Measurements from ENCODE around the gene GSTA3.

Gene GSTA3

GRCh38 chr6:52908526-52908925 lies 972 bp downstream of the GSTA3 start:
- TF ChIP-seq FOXP2 (optimal IDR thresholded peaks at IDR 0.05; ENCODE audit: borderline replicate concordance, extremely low read depth, extremely low read length, insufficient read depth) (no peak), SIN3A (IDR thresholded peaks at IDR 0.05; ENCODE audit: borderline replicate concordance, insufficient read depth, low read length) (no peak), REST (IDR thresholded peaks at IDR 0.05; ENCODE audit: insufficient read depth in 1 of 2, low read depth in 2 of 2, low read length in 2 of 2) (no peak), TAF1 (IDR thresholded peaks at IDR 0.05; ENCODE audit: borderline replicate concordance, insufficient read depth, low read length) (no peak), POLR2AphosphoS5 (IDR thresholded peaks at IDR 0.05; ENCODE audit: low read depth, low read length) (no peak)

DNA sequence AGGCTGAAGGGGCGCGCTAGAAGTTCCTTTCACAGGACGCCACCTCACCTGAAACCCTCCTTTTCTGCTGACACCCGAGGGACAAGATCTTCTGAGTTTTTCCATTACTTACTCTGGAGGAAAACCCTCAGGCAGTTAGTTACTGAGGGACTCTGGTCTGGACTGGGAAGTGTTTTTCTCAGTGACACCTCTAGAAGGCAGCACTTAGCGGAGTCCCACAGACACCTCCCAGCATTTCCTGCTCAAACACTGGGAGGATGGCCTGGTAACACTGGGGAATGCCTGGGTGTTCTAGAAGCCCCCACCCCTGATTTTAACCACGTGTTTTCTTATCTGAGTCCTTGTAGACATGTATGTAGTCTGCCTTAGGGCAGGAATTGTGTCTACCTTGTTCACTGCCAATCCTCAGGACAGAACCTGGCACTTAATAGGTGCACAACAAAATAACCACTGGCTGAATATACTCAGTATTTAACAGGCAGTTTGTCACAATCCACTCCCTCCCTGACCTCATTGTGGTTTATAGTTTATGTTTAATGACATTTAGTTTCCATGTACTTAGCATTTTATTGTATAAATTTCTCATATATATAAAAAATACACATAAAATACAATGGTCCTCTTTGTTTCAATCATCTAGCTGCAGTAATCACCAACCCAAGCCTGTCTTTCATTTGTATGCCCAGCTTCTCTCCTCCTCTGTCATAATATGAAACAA lies 4.8 kb downstream of the GSTA3 start:
- no peak for TF ChIP-seq SIN3A (IDR thresholded peaks at IDR 0.05; ENCODE audit: borderline replicate concordance, insufficient read depth, low read length)
- no peak for TF ChIP-seq REST (IDR thresholded peaks at IDR 0.05; ENCODE audit: insufficient read depth in 1 of 2, low read depth in 2 of 2, low read length in 2 of 2)
- no peak for TF ChIP-seq POLR2AphosphoS5 (IDR thresholded peaks at IDR 0.05; ENCODE audit: low read depth, low read length)
- no peak for TF ChIP-seq FOXP2 (optimal IDR thresholded peaks at IDR 0.05; ENCODE audit: borderline replicate concordance, extremely low read depth, extremely low read length, insufficient read depth)
- no peak for TF ChIP-seq TAF1 (IDR thresholded peaks at IDR 0.05; ENCODE audit: borderline replicate concordance, insufficient read depth, low read length)

DNA sequence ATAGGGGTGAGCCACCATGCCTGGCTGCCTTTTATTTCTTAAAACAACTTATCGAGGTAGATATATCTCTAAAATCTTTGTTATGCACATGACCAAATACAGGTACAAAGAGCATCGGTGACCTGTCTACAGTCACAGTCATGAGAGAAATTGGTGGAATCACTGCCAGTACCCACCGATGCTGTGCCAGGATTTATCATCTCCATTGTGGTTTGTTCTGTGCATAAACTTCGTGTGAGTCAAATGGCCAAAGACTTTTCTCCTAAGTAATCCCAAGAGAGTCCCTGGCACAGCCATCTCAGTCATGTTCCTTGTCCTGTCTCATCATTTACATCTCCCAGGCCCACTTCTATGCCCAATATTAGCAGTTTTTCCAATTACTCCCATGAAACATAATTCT lies 9.0 kb downstream of the GSTA3 start:
- TF ChIP-seq FOXP2 (optimal IDR thresholded peaks at IDR 0.05; ENCODE audit: borderline replicate concordance, extremely low read depth, extremely low read length, insufficient read depth) (no peak), POLR2AphosphoS5 (IDR thresholded peaks at IDR 0.05; ENCODE audit: low read depth, low read length) (no peak), REST (IDR thresholded peaks at IDR 0.05; ENCODE audit: insufficient read depth in 1 of 2, low read depth in 2 of 2, low read length in 2 of 2) (no peak), SIN3A (IDR thresholded peaks at IDR 0.05; ENCODE audit: borderline replicate concordance, insufficient read depth, low read length) (no peak), TAF1 (IDR thresholded peaks at IDR 0.05; ENCODE audit: borderline replicate concordance, insufficient read depth, low read length) (no peak)

- no peak for TF ChIP-seq REST (IDR thresholded peaks at IDR 0.05; ENCODE audit: insufficient read depth in 1 of 2, low read depth in 2 of 2, low read length in 2 of 2)
- TF ChIP-seq TAF1 (IDR thresholded peaks at IDR 0.05; ENCODE audit: borderline replicate concordance, insufficient read depth, low read length) = no peak
- TF ChIP-seq FOXP2 (optimal IDR thresholded peaks at IDR 0.05; ENCODE audit: borderline replicate concordance, extremely low read depth, extremely low read length, insufficient read depth) = no peak
- no peak for TF ChIP-seq POLR2AphosphoS5 (IDR thresholded peaks at IDR 0.05; ENCODE audit: low read depth, low read length)
- TF ChIP-seq SIN3A (IDR thresholded peaks at IDR 0.05; ENCODE audit: borderline replicate concordance, insufficient read depth, low read length) = no peak
Observed at GRCh38 chr6:52894285-52894684, 15.2 kb downstream of the GSTA3 start.

Data from PFSK-1 (cell line).